Naive thymus-derived CD8-positive, alpha-beta T cell (primary cell): ENCODE results near the gene CFAP298. TPM values are rescaled to one million over a fixed set of nuclear protein-coding genes. Genes with fewer than 3 reads are reported as not detected.
A peak's percentile ranks its signal among the peaks of the same experiment; 100 is the strongest.

Experiments used
- ATAC-seq, 2 donors: fragments of 150-1000 bp; cut with Tn5 transposase in 1 of 2; sonication (Bioruptor Pico), chemical (Tn5 transposase) in 1 of 2; 1 replicate in 1 of 2; 2 replicates in 1 of 2; pipeline ENCODE4 v1.10.0; 2021; ENCODE audit warnings: mild to moderate bottlenecking in 2 of 2, moderate library complexity in 2 of 2
- POLR2A ChIA-PET: fragments of 350-600 bp; sonication (Branson Sonifier 250); formaldehyde crosslinking; loops from one replicate; lab custom pipeline; 2021; ENCODE audit warnings: antibody characterized with exemption; lab: Charles Lee
- DNase-seq, 10 donors: peaks; one replicate each; pipeline versions ENCODE4 v3.0.0 to v3.0.0-alpha.2; 2020 to 2022
- H3K27ac Mint-ChIP-seq, 10 donors: one replicate each; pipeline ENCODE4 v1.8.0; 2020 to 2022; ENCODE audit warnings: mild to moderate bottlenecking in 10 of 10, mixed read lengths in 10 of 10, moderate library complexity in 4 of 10, inconsistent platforms in 1 of 10
- H3K27me3 Mint-ChIP-seq, 5 donors: one replicate each; pipeline ENCODE4 v1.8.0; 2021 to 2022; ENCODE audit warnings: mixed read lengths in 5 of 5
- H3K36me3 Mint-ChIP-seq, 3 donors: one replicate each; pipeline ENCODE4 v1.8.0; 2020 to 2022; ENCODE audit warnings: mixed read lengths in 3 of 3, mild to moderate bottlenecking in 2 of 3, inconsistent platforms in 1 of 3
- H3K4me1 Mint-ChIP-seq, 4 donors: one replicate each; pipeline ENCODE4 v1.8.0; 2021 to 2022; ENCODE audit warnings: mixed read lengths in 4 of 4
- H3K4me3 Mint-ChIP-seq, 10 donors: one replicate each; pipeline ENCODE4 v1.8.0; 2020 to 2022; ENCODE audit warnings: mild to moderate bottlenecking in 10 of 10, mixed read lengths in 10 of 10, moderate library complexity in 6 of 10, inconsistent platforms in 1 of 10
- H3K9me3 Mint-ChIP-seq, 9 donors: one replicate each; pipeline ENCODE4 v1.8.0; 2020 to 2022; ENCODE audit warnings: mixed read lengths in 9 of 9, mild to moderate bottlenecking in 3 of 9, inconsistent platforms in 1 of 9, moderate library complexity in 1 of 9
- polyA plus RNA-seq, 3 donors: library from polyadenylated mRNA; unstranded; fragments of 300-500 nt; fragmentation: Illumina TruSeq; gene quantifications; one replicate each; pipeline ENCODE4 v1.2.3, GENCODE V29; 2021
- total RNA-seq, 8 experiments: library from RNA in 2 of 8; stranded (reverse) in 2 of 8; gene quantifications; one replicate each; pipeline ENCODE4 v1.2.3 and lab custom pipeline; 2021 to 2026

The CFAP298 gene
- total and polyA plus RNA-seq, 5 experiments from 2014 or later, result 35.0 to 64.2 (median 59.4) TPM

DNA sequence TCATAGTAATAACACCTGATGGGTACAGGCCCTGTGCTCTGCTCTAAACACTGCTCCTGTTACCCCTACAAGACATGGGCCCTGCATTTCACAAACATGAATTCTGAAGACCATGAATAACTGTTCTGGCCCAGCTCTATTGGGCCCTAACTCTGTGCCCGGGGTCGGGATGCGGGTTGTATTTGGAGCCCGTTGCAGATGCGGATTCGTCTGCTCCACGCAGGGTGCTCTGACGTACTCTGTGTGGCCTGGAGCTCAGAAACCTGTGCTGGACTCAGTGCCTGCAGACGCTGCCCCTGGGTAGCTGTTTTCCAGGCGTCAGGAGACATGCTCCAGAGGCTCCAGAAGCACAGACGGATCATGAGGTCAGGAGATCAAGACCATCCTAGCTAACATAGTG is 16.7 kb downstream of the CFAP298 start:
- POLR2A ChIA-PET, result no interaction called here
- no peak overlapping the region for H3K4me3 Mint-ChIP-seq
- H3K9me3 Mint-ChIP-seq, result no peaks in the 10 kb centered on the region
- ATAC-seq (no peak), DNase-seq (no peak)
- peaks cover 0 to 24% (median 0%) of the 10 kb centered on the region in 3 donors for H3K36me3 Mint-ChIP-seq
- H3K4me1 Mint-ChIP-seq, result no peaks in the 10 kb centered on the region
- H3K27ac Mint-ChIP-seq, result peak overlapping the region in 1 of 10 donors; percentile 63
- no peaks in the 10 kb centered on the region for H3K27me3 Mint-ChIP-seq

DNA sequence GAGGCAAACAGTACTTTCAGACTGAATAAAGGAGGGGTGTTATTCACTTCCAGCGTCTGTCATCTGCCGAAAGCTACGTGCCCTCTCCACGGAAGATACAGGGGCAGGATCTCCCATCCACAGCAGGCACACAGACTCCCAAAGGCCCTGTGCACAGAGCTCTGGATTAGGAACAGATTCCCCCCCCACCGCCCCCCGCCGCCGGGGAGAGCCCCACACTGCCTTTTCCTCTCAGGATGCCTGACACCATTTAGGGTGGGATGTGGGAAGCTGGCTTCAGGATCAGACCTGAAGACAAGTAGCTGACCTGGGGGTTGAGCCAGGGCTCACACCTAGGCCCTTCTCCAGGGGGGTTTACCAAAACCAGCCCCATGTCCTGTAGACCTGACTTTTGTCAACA is 18.5 kb downstream of the CFAP298 start:
- Mint-ChIP-seq H3K27ac (no peak overlapping the region), H3K4me1 (no peaks in the 10 kb centered on the region), H3K36me3 (peaks cover 0 to 11% (median 0%) of the 10 kb centered on the region in 3 donors), H3K27me3 (no peaks in the 10 kb centered on the region), H3K4me3 (no peak overlapping the region), H3K9me3 (no peaks in the 10 kb centered on the region)
- DNase-seq (no peak), ATAC-seq (no peak)
- POLR2A ChIA-PET, result no interaction called here

DNA sequence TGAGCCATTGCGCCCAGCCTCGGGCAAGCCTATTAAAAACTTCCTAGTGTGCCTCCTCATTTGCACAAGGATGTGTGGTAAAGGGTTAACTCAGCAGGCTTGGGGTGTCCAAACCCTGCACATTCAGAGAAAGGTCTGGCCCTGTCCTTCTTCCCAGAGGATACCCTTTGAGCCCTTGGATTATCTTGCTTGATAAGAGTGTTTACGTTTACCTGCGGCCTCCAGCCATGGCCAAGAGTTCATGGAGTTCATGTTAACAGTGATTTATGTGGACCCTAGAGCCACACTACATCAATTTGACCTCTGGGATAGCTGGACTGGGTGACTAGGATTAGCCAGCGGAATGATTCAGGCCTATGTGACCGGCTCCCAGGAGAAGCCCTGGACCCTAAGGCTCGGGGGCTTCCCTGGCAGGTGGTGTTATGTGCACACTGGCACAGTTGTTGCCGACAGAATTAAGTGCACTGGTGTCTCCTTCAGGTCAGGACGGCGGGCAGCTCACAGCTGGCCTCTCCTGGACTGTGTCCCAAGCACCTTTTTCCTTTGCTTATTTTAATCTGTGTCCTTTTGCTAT is 19.2 kb downstream of the CFAP298 start:
- POLR2A ChIA-PET, result no interaction called here

GRCh38 chr21:32590130-32590529 is 22.0 kb downstream of the CFAP298 start:
- no peaks in the 10 kb centered on the region for H3K4me1 Mint-ChIP-seq
- H3K4me3 Mint-ChIP-seq, result no peak overlapping the region
- POLR2A ChIA-PET, result no interaction called here
- peak overlapping the region in 2 of 10 donors; percentile 15 to 56 for H3K27ac Mint-ChIP-seq
- ATAC-seq (no peak), DNase-seq (no peak)
- H3K36me3 Mint-ChIP-seq, result no peaks in the 10 kb centered on the region
- H3K9me3 Mint-ChIP-seq, result no peaks in the 10 kb centered on the region
- H3K27me3 Mint-ChIP-seq, result no peaks in the 10 kb centered on the region

More for the DNA sequence above, 19.2 kb downstream of the CFAP298 start:
- H3K4me3 Mint-ChIP-seq, result no peak overlapping the region
- no peaks in the 10 kb centered on the region for H3K4me1 Mint-ChIP-seq
- H3K27me3 Mint-ChIP-seq, result no peaks in the 10 kb centered on the region
- peak overlapping the region in 1 of 10 donors; percentile 34 for H3K27ac Mint-ChIP-seq
- H3K9me3 Mint-ChIP-seq, result no peaks in the 10 kb centered on the region
- DNase-seq (no peak), ATAC-seq (no peak)
- peaks cover 0 to 6% (median 0%) of the 10 kb centered on the region in 3 donors for H3K36me3 Mint-ChIP-seq

DNA sequence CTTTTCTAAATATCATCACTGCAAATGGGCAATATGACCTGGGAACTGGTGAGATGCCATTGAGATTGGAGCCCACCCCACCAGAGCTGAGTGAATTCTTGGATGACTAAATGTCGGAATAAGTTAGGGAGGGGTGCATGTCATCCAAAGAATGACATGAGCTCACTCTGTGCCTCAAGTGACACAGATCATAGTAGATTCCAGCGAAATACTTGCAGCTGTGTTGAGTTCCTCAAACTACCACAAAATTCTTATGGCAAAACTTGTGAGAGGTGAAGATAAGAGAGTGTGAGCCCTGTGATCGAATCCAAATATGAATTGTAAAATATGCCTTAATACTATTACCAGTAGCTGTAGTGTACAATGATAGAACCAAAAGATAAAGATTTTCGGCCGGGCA is 24.5 kb downstream of the CFAP298 start:
- H3K9me3 Mint-ChIP-seq, result no peaks in the 10 kb centered on the region
- H3K27me3 Mint-ChIP-seq, result peaks cover 0 to 3% (median 0%) of the 10 kb centered on the region in 5 donors
- ATAC-seq, result no peak
- POLR2A ChIA-PET, result no interaction called here
- H3K36me3 Mint-ChIP-seq, result no peaks in the 10 kb centered on the region
- H3K4me1 Mint-ChIP-seq, result no peaks in the 10 kb centered on the region
- no peak for DNase-seq
- H3K4me3 Mint-ChIP-seq, result no peak overlapping the region
- no peak overlapping the region for H3K27ac Mint-ChIP-seq

DNA sequence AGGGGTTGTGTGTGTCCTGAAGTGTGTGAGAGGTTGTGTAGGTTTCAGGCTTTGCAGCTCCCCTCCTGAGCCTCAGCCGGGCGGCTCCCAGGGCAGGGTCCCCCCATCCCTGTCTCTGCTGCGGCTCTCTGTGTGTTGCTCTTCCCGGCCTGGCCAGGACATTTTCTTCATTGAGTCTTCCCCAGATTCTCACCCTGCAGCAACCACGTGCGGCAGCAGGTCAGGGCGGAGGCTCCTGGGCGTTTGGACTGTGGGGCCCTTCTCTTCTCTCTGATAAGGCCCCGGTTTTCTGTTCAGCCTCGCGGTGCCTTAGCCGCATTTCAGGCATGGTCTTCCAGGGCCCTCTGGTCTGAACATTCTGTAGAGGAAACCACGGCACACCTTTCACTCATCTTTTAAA is 25.1 kb downstream of the CFAP298 start:
- H3K4me3 Mint-ChIP-seq, result no peak overlapping the region
- no peak for DNase-seq
- H3K9me3 Mint-ChIP-seq, result no peaks in the 10 kb centered on the region
- ATAC-seq, result no peak
- H3K4me1 Mint-ChIP-seq, result no peaks in the 10 kb centered on the region
- no peaks in the 10 kb centered on the region for H3K36me3 Mint-ChIP-seq
- H3K27me3 Mint-ChIP-seq, result peaks cover 0 to 3% (median 0%) of the 10 kb centered on the region in 5 donors
- H3K27ac Mint-ChIP-seq, result no peak overlapping the region
- POLR2A ChIA-PET, result no interaction called here

GRCh38 chr21:32585970-32586369 is 26.2 kb downstream of the CFAP298 start:
- ATAC-seq (no peak), DNase-seq (no peak)
- no peak overlapping the region for H3K27ac Mint-ChIP-seq
- H3K27me3 Mint-ChIP-seq, result peaks cover 0 to 3% (median 0%) of the 10 kb centered on the region in 5 donors
- POLR2A ChIA-PET, result no interaction called here
- no peak overlapping the region for H3K4me3 Mint-ChIP-seq
- H3K4me1 Mint-ChIP-seq, result no peaks in the 10 kb centered on the region
- H3K36me3 Mint-ChIP-seq, result no peaks in the 10 kb centered on the region
- no peaks in the 10 kb centered on the region for H3K9me3 Mint-ChIP-seq

- Mint-ChIP-seq H3K9me3 (no peaks in the 10 kb centered on the region), H3K36me3 (no peaks in the 10 kb centered on the region), H3K27ac (no peak within 1 kb of the TSS), H3K4me3 (no peak within 1 kb of the TSS), H3K27me3 (peaks cover 0 to 4% (median 2%) of the 10 kb centered on the region in 5 donors), H3K4me1 (no peaks in the 10 kb centered on the region)
- POLR2A ChIA-PET, result no interaction called here
- DNase-seq, result no peak
- no peak for ATAC-seq
Measured at GRCh38 chr21:32585042-32585710, 27.0 kb downstream of the CFAP298 start, which contains the start of gene TCP10L. TCP10L (minus strand) TSS chr21:32585523; CDS start chr21:32584304, 1,219 bp downstream.

GRCh38 chr21:32584472-32584871 is 27.7 kb downstream of the CFAP298 start:
- Mint-ChIP-seq H3K27me3 (peaks cover 0 to 5% (median 2%) of the 10 kb centered on the region in 5 donors), H3K9me3 (no peaks in the 10 kb centered on the region), H3K4me3 (no peak overlapping the region), H3K4me1 (no peaks in the 10 kb centered on the region), H3K36me3 (no peaks in the 10 kb centered on the region), H3K27ac (no peak overlapping the region)
- ATAC-seq (no peak), DNase-seq (no peak)
- POLR2A ChIA-PET, result no interaction called here

DNA sequence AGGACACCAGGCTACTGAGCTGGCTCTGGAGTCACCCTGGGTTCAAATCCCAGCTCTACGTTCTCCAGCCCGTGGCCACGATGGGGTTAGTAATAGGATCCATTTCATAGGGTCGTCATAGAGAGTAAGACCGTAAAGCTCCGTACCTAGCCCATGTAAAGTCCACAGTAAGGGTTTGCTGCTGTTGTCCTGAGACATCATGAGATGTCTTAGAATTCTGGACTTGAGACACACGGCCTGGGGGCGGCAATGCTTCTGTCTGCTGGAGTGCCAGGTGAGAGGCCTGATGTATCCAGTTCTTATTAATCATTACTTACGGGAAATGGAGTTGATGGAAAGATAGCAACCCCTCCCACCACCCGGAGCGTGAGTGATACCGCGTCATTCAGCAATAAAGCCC is 30.4 kb downstream of the CFAP298 start:
- DNase-seq, result no peak
- peaks cover 0 to 6% (median 0%) of the 10 kb centered on the region in 4 donors for H3K4me1 Mint-ChIP-seq
- no peak overlapping the region for H3K4me3 Mint-ChIP-seq
- ATAC-seq, result no peak
- H3K27ac Mint-ChIP-seq, result no peak overlapping the region
- POLR2A ChIA-PET, result no interaction called here
- no peaks in the 10 kb centered on the region for H3K36me3 Mint-ChIP-seq
- peaks cover 0 to 5% (median 2%) of the 10 kb centered on the region in 5 donors for H3K27me3 Mint-ChIP-seq
- no peaks in the 10 kb centered on the region for H3K9me3 Mint-ChIP-seq

- DNase-seq (no peak), ATAC-seq (no peak)
- H3K27ac Mint-ChIP-seq, result no peak overlapping the region
- H3K4me1 Mint-ChIP-seq, result peaks cover 0 to 6% (median 0%) of the 10 kb centered on the region in 4 donors
- H3K4me3 Mint-ChIP-seq, result no peak overlapping the region
- H3K9me3 Mint-ChIP-seq, result no peaks in the 10 kb centered on the region
- no peaks in the 10 kb centered on the region for H3K36me3 Mint-ChIP-seq
- POLR2A ChIA-PET, result interaction anchor here (0.6 kb wide), 1 partner anchor 775 kb away, joined by 3 read pairs; no protein-coding TSS in a partner anchor
- H3K27me3 Mint-ChIP-seq, result peaks cover 0 to 5% (median 2%) of the 10 kb centered on the region in 5 donors
Measured at GRCh38 chr21:32580949-32581348, 31.2 kb downstream of the CFAP298 start.

GRCh38 chr21:32578107-32578691 is 34.0 kb downstream of the CFAP298 start:
- Mint-ChIP-seq H3K4me3 (no peak overlapping the region), H3K9me3 (no peaks in the 10 kb centered on the region), H3K27ac (peak overlapping the region in 2 of 10 donors; percentile 20 to 46), H3K36me3 (no peaks in the 10 kb centered on the region), H3K27me3 (peaks cover 0 to 4% (median 0%) of the 10 kb centered on the region in 5 donors), H3K4me1 (peaks cover 0 to 6% (median 0%) of the 10 kb centered on the region in 4 donors)
- peak; percentile 46 to 89 for ATAC-seq
- POLR2A ChIA-PET, result interaction anchor here (0.6 kb wide), 1 partner anchor 151 kb away, joined by 3 read pairs; no protein-coding TSS in a partner anchor
- DNase-seq, result peak in 3 of 10 donors; percentile 6 to 24 (median 9)

DNA sequence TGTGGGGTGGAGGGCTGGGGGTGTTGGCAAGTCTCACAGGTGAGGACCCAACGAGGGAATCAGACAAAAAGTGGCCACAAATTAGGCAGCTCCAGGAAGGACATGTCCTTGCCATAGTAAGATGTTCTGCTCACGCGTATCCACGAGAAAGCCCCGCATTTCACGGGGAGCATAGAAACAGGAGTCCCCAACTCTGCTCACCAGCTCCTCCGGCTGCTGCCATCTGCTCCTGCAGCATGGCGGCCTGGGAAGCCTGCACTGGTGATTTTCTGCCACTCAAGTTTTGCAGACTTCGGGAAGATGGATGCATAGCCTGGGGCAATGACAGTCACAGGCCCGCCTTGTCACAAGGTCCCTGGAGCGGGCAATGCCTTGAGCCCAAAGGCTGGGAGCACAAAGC is 36.2 kb downstream of the CFAP298 start:
- H3K36me3 Mint-ChIP-seq, result no peaks in the 10 kb centered on the region
- H3K4me3 Mint-ChIP-seq, result no peak overlapping the region
- peaks cover 0 to 4% (median 0%) of the 10 kb centered on the region in 5 donors for H3K27me3 Mint-ChIP-seq
- no peaks in the 10 kb centered on the region for H3K9me3 Mint-ChIP-seq
- POLR2A ChIA-PET, result no interaction called here
- DNase-seq (no peak), ATAC-seq (no peak)
- peaks cover 0 to 7% (median 0%) of the 10 kb centered on the region in 4 donors for H3K4me1 Mint-ChIP-seq
- H3K27ac Mint-ChIP-seq, result no peak overlapping the region
